HL-60/S4 (cell line): Measurements from ENCODE around the gene TRPC6.
"Not testable (repeated sequence)": the region's sequence is repeated elsewhere in the genome, so short reads cannot be mapped to it uniquely, and the experiment has no call there.

Source experiments
- in situ Hi-C: fragments of 300-500 bp; cut with MboI; formaldehyde crosslinking; loops from 2 replicates; pipeline ENCODE4 v1.14.3; 2022; ENCODE audit warnings: low sequenced_read_pairs

Gene TRPC6

GRCh38 chr11:101453682-101454081 is 130.1 kb downstream of the TRPC6 start:
- in situ Hi-C loops: no loop called here

GRCh38 chr11:101448881-101449442 is 134.8 kb downstream of the TRPC6 start:
- in situ Hi-C loops: no loop called here

GRCh38 chr11:101446726-101447125 is 137.1 kb downstream of the TRPC6 start:
- in situ Hi-C loops: no loop called here

- in situ Hi-C loops: no loop called here
Observed at GRCh38 chr11:101446238-101446637, 137.6 kb downstream of the TRPC6 start.

- in situ Hi-C loops: no loop called here
Observed at GRCh38 chr11:101445761-101446160, 138.0 kb downstream of the TRPC6 start.

GRCh38 chr11:101444851-101445250 is 139.0 kb downstream of the TRPC6 start:
- in situ Hi-C loops: no loop called here

- in situ Hi-C loops: no loop called here
Observed at GRCh38 chr11:101444164-101444563, 139.6 kb downstream of the TRPC6 start.

GRCh38 chr11:101442936-101443521 is 140.8 kb downstream of the TRPC6 start:
- in situ Hi-C loops: no loop called here

- in situ Hi-C loops: no loop called here
Observed at GRCh38 chr11:101442171-101442570, 141.6 kb downstream of the TRPC6 start.

- in situ Hi-C loops: no loop called here
Observed at GRCh38 chr11:101441747-101442146, 142.1 kb downstream of the TRPC6 start.

- in situ Hi-C loops: no loop called here
Observed at GRCh38 chr11:101439488-101439887, 144.3 kb downstream of the TRPC6 start.

GRCh38 chr11:101438708-101439107 is 145.1 kb downstream of the TRPC6 start:
- in situ Hi-C loops: not testable (repeated sequence)

- in situ Hi-C loops: no loop called here
Observed at GRCh38 chr11:101438126-101438525, 145.7 kb downstream of the TRPC6 start.

- in situ Hi-C loops: no loop called here
Observed at GRCh38 chr11:101436511-101437142, 147.2 kb downstream of the TRPC6 start.

- in situ Hi-C loops: no loop called here
Observed at GRCh38 chr11:101435408-101435973, 148.3 kb downstream of the TRPC6 start.

GRCh38 chr11:101434026-101434643 is 149.7 kb downstream of the TRPC6 start:
- in situ Hi-C loops: no loop called here

GRCh38 chr11:101433151-101433550 is 150.7 kb downstream of the TRPC6 start:
- in situ Hi-C loops: no loop called here

- in situ Hi-C loops: no loop called here
Observed at GRCh38 chr11:101429703-101430540, 153.9 kb downstream of the TRPC6 start.

- in situ Hi-C loops: no loop called here
Observed at GRCh38 chr11:101428918-101429317, 154.9 kb downstream of the TRPC6 start.

- in situ Hi-C loops: no loop called here
Observed at GRCh38 chr11:101407324-101407723, 176.5 kb downstream of the TRPC6 start.
